Stimulated activated CD8-positive, alpha-beta memory T cell treated with anti-CD3 and anti-CD28 coated beads, Interleukin-15, amount 100 ng/mL, for 1 hour (primary cell): Measurements from ENCODE around the gene CNTN1.

Experiments used
- DNase-seq: peaks from one replicate; pipeline ENCODE4 v3.0.0-alpha.2; 2020; ENCODE audit warnings: low read depth

The CNTN1 gene

GRCh38 chr12:40770781-40771180, 78.5 kb downstream of the CNTN1 start:
- no peak for DNase-seq

GRCh38 chr12:40775661-40776060, 83.4 kb downstream of the CNTN1 start:
- no peak for DNase-seq

- no peak for DNase-seq
Observed at GRCh38 chr12:40784102-40784501, 91.9 kb downstream of the CNTN1 start.

- DNase-seq, result no peak
Observed at GRCh38 chr12:40788276-40788675, 96.0 kb downstream of the CNTN1 start.

- DNase-seq, result no peak
Observed at GRCh38 chr12:40792792-40793386, 100.7 kb downstream of the CNTN1 start.

- DNase-seq, result no peak
Observed at GRCh38 chr12:40793471-40793870, 101.2 kb downstream of the CNTN1 start.

GRCh38 chr12:40794087-40794486, 101.8 kb downstream of the CNTN1 start:
- DNase-seq, result no peak

- DNase-seq, result no peak
Observed at GRCh38 chr12:40801082-40801481, 108.8 kb downstream of the CNTN1 start.

GRCh38 chr12:40801861-40802260, 109.6 kb downstream of the CNTN1 start:
- no peak for DNase-seq

GRCh38 chr12:40802656-40803055, 110.4 kb downstream of the CNTN1 start:
- no peak for DNase-seq

GRCh38 chr12:40819436-40820108, 127.3 kb downstream of the CNTN1 start:
- DNase-seq, result no peak

GRCh38 chr12:40820794-40821484, 128.7 kb downstream of the CNTN1 start:
- no peak for DNase-seq

- no peak for DNase-seq
Observed at GRCh38 chr12:40825156-40825555, 132.9 kb downstream of the CNTN1 start.

GRCh38 chr12:40827683-40828592, 135.7 kb downstream of the CNTN1 start:
- DNase-seq, result no peak

- no peak for DNase-seq
Observed at GRCh38 chr12:40828593-40828990, 136.4 kb downstream of the CNTN1 start.

- no peak for DNase-seq
Observed at GRCh38 chr12:40829738-40830144, 137.5 kb downstream of the CNTN1 start.

GRCh38 chr12:40831916-40832315, 139.7 kb downstream of the CNTN1 start:
- no peak for DNase-seq

GRCh38 chr12:40832668-40833067, 140.4 kb downstream of the CNTN1 start:
- DNase-seq, result no peak

GRCh38 chr12:40833818-40834217, 141.6 kb downstream of the CNTN1 start:
- DNase-seq, result no peak

GRCh38 chr12:40834321-40834720, 142.1 kb downstream of the CNTN1 start:
- no peak for DNase-seq

- no peak for DNase-seq
Observed at GRCh38 chr12:40837891-40838429, 145.7 kb downstream of the CNTN1 start.

GRCh38 chr12:40843495-40843894, 151.3 kb downstream of the CNTN1 start:
- no peak for DNase-seq
